ENCODE measurements around the gene FZD7. TPM values are rescaled to one million over a fixed set of nuclear protein-coding genes. Genes with fewer than 3 reads are reported as not detected.

The FZD7 gene
- total RNA-seq, 1 donor from 2014 or later = 79.4 TPM

DNA sequence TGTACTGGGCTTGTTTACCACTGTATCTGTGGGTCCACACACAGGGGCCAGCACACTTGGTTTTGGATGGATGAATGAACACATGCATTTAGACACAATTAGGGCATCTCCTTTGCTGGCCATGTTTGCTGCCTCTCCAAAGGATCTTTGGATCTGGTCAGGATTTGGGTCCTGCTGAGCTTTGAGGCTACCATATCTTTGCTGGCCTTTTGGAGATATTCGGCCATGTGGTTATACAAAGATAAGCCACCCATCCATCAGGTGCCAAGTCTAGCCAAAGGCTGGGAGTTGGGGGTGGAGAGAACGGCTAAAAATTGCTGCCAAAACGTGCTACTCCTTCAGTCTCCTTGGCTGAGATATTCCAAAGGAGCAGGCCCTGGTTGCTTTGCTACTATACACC is 18.2 kb upstream of the FZD7 start:
- no peaks in the 10 kb centered on the region for H3K27me3 ChIP-seq
- peak overlapping the region; percentile 20 for H2AFZ ChIP-seq (replicated peaks)

DNA sequence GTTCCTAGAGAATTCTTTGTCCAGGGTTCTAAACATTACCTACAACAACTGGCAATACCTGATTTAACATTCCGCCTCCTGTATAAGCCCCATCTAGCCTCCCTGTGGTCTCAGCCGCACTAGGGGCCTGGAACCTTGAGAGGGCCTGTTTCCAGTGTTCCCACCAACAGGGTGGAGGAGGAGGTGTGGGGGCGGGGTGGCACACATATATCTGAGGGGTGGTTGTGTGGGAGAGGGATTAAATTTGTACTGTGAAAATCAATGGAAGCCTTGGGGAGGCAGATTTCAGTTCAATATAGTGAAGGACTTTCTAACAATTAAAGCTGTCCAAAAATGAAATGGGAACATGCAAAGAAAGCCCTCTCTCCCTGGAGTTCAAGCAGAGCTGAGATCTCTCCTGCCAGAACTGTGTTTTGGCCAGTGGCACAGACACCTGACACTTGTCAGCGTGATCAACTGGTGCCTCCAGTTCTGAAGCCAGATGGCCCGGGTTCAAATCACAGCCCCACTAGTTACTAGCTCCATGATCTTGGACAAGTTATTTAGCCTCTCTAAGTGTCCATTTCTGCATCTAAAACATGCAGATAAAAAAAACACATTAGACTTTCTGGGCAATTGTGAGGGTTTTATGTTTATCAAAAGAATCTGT is 17.0 kb upstream of the FZD7 start:
- Mint-ChIP-seq H3K27ac (no peak overlapping the region), H3K36me3 (no peaks in the 10 kb centered on the region), H3K4me1 (peaks cover 28% of the 10 kb centered on the region), H3K9me3 (no peaks in the 10 kb centered on the region), H3K27me3 (ENCODE audit: insufficient read depth, low read depth) (peaks cover 12% of the 10 kb centered on the region), H3K4me3 (peak overlapping the region; percentile 38)
- DNase-seq (ENCODE audit: low spot score) = no peak
- no peak overlapping the region for H3K4me2 ChIP-seq
- no peaks in the 10 kb centered on the region for H3K36me3 ChIP-seq
- H2AFZ ChIP-seq (replicated peaks) = no peak overlapping the region
- no peak overlapping the region for H3K4me3 ChIP-seq
- peaks cover 32% of the 10 kb centered on the region for H3K4me1 ChIP-seq
- no peaks in the 10 kb centered on the region for H3K79me2 ChIP-seq (ENCODE audit: low read depth)
- H3F3A ChIP-seq (ENCODE audit: low read depth) = peaks cover 28% of the 10 kb centered on the region
- H3K27ac ChIP-seq = no peak overlapping the region
- H4K20me1 ChIP-seq (ENCODE audit: low read depth) = no peaks in the 10 kb centered on the region
- TF ChIP-seq EZH2 (IDR thresholded peaks at IDR 0.05) (no peak), CTCF (IDR thresholded peaks at IDR 0.05) (no peak), EZH2phosphoT487 (IDR thresholded peaks at IDR 0.05) (no peak)
- H3K9ac ChIP-seq = no peak overlapping the region
- no peaks in the 10 kb centered on the region for H3K9me3 ChIP-seq (ENCODE audit: low read depth)
- H3K27me3 ChIP-seq = no peaks in the 10 kb centered on the region

More for the DNA sequence above, 18.2 kb upstream of the FZD7 start:
- H3K27me3 Mint-ChIP-seq (ENCODE audit: insufficient read depth, low read depth) = peaks cover 12% of the 10 kb centered on the region
- H3F3A ChIP-seq (ENCODE audit: low read depth) = peaks cover 22% of the 10 kb centered on the region
- H3K9ac ChIP-seq = no peak overlapping the region
- no peaks in the 10 kb centered on the region for H3K79me2 ChIP-seq (ENCODE audit: low read depth)
- no peaks in the 10 kb centered on the region for H3K36me3 Mint-ChIP-seq
- no peak for TF ChIP-seq CTCF (IDR thresholded peaks at IDR 0.05)
- TF ChIP-seq EZH2 (IDR thresholded peaks at IDR 0.05) = no peak
- no peak for TF ChIP-seq EZH2phosphoT487 (IDR thresholded peaks at IDR 0.05)
- no peak overlapping the region for H3K27ac Mint-ChIP-seq
- H3K4me1 Mint-ChIP-seq = peaks cover 28% of the 10 kb centered on the region
- H3K9me3 Mint-ChIP-seq = no peaks in the 10 kb centered on the region
- H3K9me3 ChIP-seq (ENCODE audit: low read depth) = no peaks in the 10 kb centered on the region
- no peak overlapping the region for H3K27ac ChIP-seq
- no peaks in the 10 kb centered on the region for H4K20me1 ChIP-seq (ENCODE audit: low read depth)
- H3K4me2 ChIP-seq = no peak overlapping the region
- no peaks in the 10 kb centered on the region for H3K36me3 ChIP-seq
- H3K4me3 ChIP-seq = no peak overlapping the region
- H3K4me3 Mint-ChIP-seq = no peak overlapping the region
- peaks cover 32% of the 10 kb centered on the region for H3K4me1 ChIP-seq
- no peak for DNase-seq (ENCODE audit: low spot score)

GRCh38 chr2:202017940-202018339 is 15.7 kb upstream of the FZD7 start:
- no peaks in the 10 kb centered on the region for H3K79me2 ChIP-seq (ENCODE audit: low read depth)
- H3K27ac Mint-ChIP-seq = no peak overlapping the region
- H3K9ac ChIP-seq = no peak overlapping the region
- H3K4me2 ChIP-seq = no peak overlapping the region
- H3K4me1 Mint-ChIP-seq = peaks cover 33% of the 10 kb centered on the region
- no peak for DNase-seq (ENCODE audit: low spot score)
- H3K27ac ChIP-seq = no peak overlapping the region
- H3K27me3 ChIP-seq = no peaks in the 10 kb centered on the region
- no peak for TF ChIP-seq EZH2 (IDR thresholded peaks at IDR 0.05)
- no peak for TF ChIP-seq CTCF (IDR thresholded peaks at IDR 0.05)
- no peak for TF ChIP-seq EZH2phosphoT487 (IDR thresholded peaks at IDR 0.05)
- H3K36me3 ChIP-seq = no peaks in the 10 kb centered on the region
- H3K27me3 Mint-ChIP-seq (ENCODE audit: insufficient read depth, low read depth) = peaks cover 10% of the 10 kb centered on the region
- H3K4me3 ChIP-seq = no peak overlapping the region
- H3K36me3 Mint-ChIP-seq = no peaks in the 10 kb centered on the region
- H3K9me3 ChIP-seq (ENCODE audit: low read depth) = no peaks in the 10 kb centered on the region
- H4K20me1 ChIP-seq (ENCODE audit: low read depth) = no peaks in the 10 kb centered on the region
- no peak overlapping the region for H2AFZ ChIP-seq (replicated peaks)
- H3F3A ChIP-seq (ENCODE audit: low read depth) = peaks cover 37% of the 10 kb centered on the region
- no peaks in the 10 kb centered on the region for H3K9me3 Mint-ChIP-seq
- peaks cover 38% of the 10 kb centered on the region for H3K4me1 ChIP-seq
- H3K4me3 Mint-ChIP-seq = no peak overlapping the region

Data from neural progenitor cell (in vitro differentiated cells).